WTC11 (cell line): ENCODE results near the gene FAM237A. TPM values are rescaled to one million over a fixed set of nuclear protein-coding genes. Genes with fewer than 3 reads are reported as not detected.

Experiments used
- ATAC-seq: fragments of 200-7000 bp; cut with Tn5 transposase; 2 replicates; pipeline ENCODE4 v1.10.0; 2021; ENCODE audit warnings: mild to moderate bottlenecking, moderate library complexity
- CTCF ChIA-PET: fragments of 300-600 bp; sonication (Branson Sonifier 250); formaldehyde crosslinking; loops from one replicate; lab custom pipeline; 2021; ENCODE audit warnings: antibody characterized with exemption; lab: Charles Lee
- POLR2A ChIA-PET: fragments of 350-600 bp; sonication (Branson Sonifier 250); formaldehyde crosslinking; loops from one replicate; lab custom pipeline; 2021; ENCODE audit warnings: antibody characterized with exemption; lab: Charles Lee
- DNase-seq: peaks from one replicate; pipeline ENCODE4 v3.0.0; 2021; ENCODE audit warnings: low spot score
- H3K27ac Mint-ChIP-seq: 2 replicates; pipeline ENCODE4 v1.8.0; 2021; ENCODE audit warnings: mixed read lengths
- H3K27me3 Mint-ChIP-seq: 2 replicates; pipeline ENCODE4 v1.8.0; 2021; ENCODE audit warnings: low read depth, mild to moderate bottlenecking, moderate library complexity, mixed read lengths
- H3K36me3 Mint-ChIP-seq: 2 replicates; pipeline ENCODE4 v1.8.0; 2021; ENCODE audit warnings: mixed read lengths
- H3K4me1 Mint-ChIP-seq: 2 replicates; pipeline ENCODE4 v1.8.0; 2022; ENCODE audit warnings: mixed read lengths
- H3K4me3 Mint-ChIP-seq: 2 replicates; pipeline ENCODE4 v1.8.0; 2021; ENCODE audit warnings: mild to moderate bottlenecking, moderate library complexity, mixed read lengths
- H3K9me3 Mint-ChIP-seq: 2 replicates; pipeline ENCODE4 v1.8.0; 2021; ENCODE audit warnings: mixed read lengths
- ARID4B ChIP-seq: sonication (generic); formaldehyde crosslinking; IDR thresholded peaks from 2 replicates; pipeline ENCODE4 v1.8.0; 2023; ENCODE audit warnings: missing genetic modification reagents, mild to moderate bottlenecking, borderline replicate concordance
- ATF1 ChIP-seq: sonication (generic); formaldehyde crosslinking; IDR thresholded peaks from 2 replicates; pipeline ENCODE4 v1.8.1; 2023; ENCODE audit warnings: mild to moderate bottlenecking, moderate library complexity, missing genetic modification reagents
- ESRRA ChIP-seq: sonication (generic); formaldehyde crosslinking; IDR thresholded peaks from 2 replicates; pipeline ENCODE4 v1.8.1; 2022; ENCODE audit warnings: mild to moderate bottlenecking, missing genetic modification reagents, borderline replicate concordance
- ETV6 ChIP-seq: sonication (generic); formaldehyde crosslinking; IDR thresholded peaks from 2 replicates; pipeline ENCODE4 v1.8.1; 2022; ENCODE audit warnings: mild to moderate bottlenecking, missing genetic modification reagents
- FOXK1 ChIP-seq: sonication (generic); formaldehyde crosslinking; IDR thresholded peaks from 2 replicates; pipeline ENCODE4 v1.8.0; 2022; ENCODE audit warnings: mild to moderate bottlenecking, moderate library complexity, missing genetic modification reagents
- GTF2I ChIP-seq: fragments of 250-450 bp; sonication (Bioruptor Pico); conservative IDR thresholded peaks from 2 replicates; pipeline ENCODE4 v1.4.0; 2021; ENCODE audit warnings: mild to moderate bottlenecking
- HMGXB4 ChIP-seq: sonication (generic); formaldehyde crosslinking; IDR thresholded peaks from 2 replicates; pipeline ENCODE4 v1.8.1; 2023; ENCODE audit warnings: mild to moderate bottlenecking, moderate library complexity, missing genetic modification reagents
- IRF2 ChIP-seq: sonication (generic); formaldehyde crosslinking; IDR thresholded peaks from 2 replicates; pipeline ENCODE4 v1.8.0; 2022; ENCODE audit warnings: low read depth, missing genetic modification reagents, borderline replicate concordance
- JAZF1 ChIP-seq: fragments of 250-450 bp; sonication (Bioruptor Pico); IDR thresholded peaks from 2 replicates; pipeline ENCODE4 v1.9.0; 2021; ENCODE audit warnings: moderate library complexity, mild to moderate bottlenecking, inconsistent platforms
- NFYB ChIP-seq: sonication (generic); formaldehyde crosslinking; conservative IDR thresholded peaks from 2 replicates; pipeline ENCODE4 v1.8.0; 2022; ENCODE audit warnings: low read depth, missing genetic modification reagents
- OVOL2 ChIP-seq: fragments of 250-450 bp; sonication (Bioruptor Pico); IDR thresholded peaks from 2 replicates; pipeline ENCODE4 v1.9.0; 2021; ENCODE audit warnings: mild to moderate bottlenecking, borderline replicate concordance
- SOX15 ChIP-seq: fragments of 250-450 bp; sonication (Bioruptor Pico); IDR thresholded peaks from 2 replicates; pipeline ENCODE4 v1.9.0; 2021; ENCODE audit warnings: mild to moderate bottlenecking
- TEAD1 ChIP-seq: sonication (generic); formaldehyde crosslinking; IDR thresholded peaks from 2 replicates; pipeline ENCODE4 v1.8.0; 2022; ENCODE audit warnings: mild to moderate bottlenecking, missing genetic modification reagents
- ZBTB21 ChIP-seq: sonication (generic); formaldehyde crosslinking; IDR thresholded peaks from 2 replicates; pipeline ENCODE4 v1.8.1; 2023; ENCODE audit warnings: mild to moderate bottlenecking, missing genetic modification reagents, borderline replicate concordance
- ZNF263 ChIP-seq: sonication (generic); formaldehyde crosslinking; IDR thresholded peaks from 2 replicates; pipeline ENCODE4 v1.8.1; 2022; ENCODE audit warnings: low read depth, mild to moderate bottlenecking, moderate library complexity, missing genetic modification reagents
- total RNA-seq: library from RNA; stranded (reverse); gene quantifications from 3 replicates; pipeline ENCODE4 v1.2.3, GENCODE V29; 2021
- TF ChIP-seq, protein P1 (sequence below): fragments of 250-450 bp; sonication (Bioruptor Pico); conservative IDR thresholded peaks from 2 replicates; pipeline ENCODE4 v1.9.0; 2021; ENCODE audit warnings: mild to moderate bottlenecking
- TF ChIP-seq, protein P2 (sequence below): sonication (generic); formaldehyde crosslinking; IDR thresholded peaks from 2 replicates; pipeline ENCODE4 v1.8.0; 2022; ENCODE audit warnings: mild to moderate bottlenecking, missing genetic modification reagents

Gene FAM237A
- total RNA-seq, 1 experiment from 2014 or later, result not detected

DNA sequence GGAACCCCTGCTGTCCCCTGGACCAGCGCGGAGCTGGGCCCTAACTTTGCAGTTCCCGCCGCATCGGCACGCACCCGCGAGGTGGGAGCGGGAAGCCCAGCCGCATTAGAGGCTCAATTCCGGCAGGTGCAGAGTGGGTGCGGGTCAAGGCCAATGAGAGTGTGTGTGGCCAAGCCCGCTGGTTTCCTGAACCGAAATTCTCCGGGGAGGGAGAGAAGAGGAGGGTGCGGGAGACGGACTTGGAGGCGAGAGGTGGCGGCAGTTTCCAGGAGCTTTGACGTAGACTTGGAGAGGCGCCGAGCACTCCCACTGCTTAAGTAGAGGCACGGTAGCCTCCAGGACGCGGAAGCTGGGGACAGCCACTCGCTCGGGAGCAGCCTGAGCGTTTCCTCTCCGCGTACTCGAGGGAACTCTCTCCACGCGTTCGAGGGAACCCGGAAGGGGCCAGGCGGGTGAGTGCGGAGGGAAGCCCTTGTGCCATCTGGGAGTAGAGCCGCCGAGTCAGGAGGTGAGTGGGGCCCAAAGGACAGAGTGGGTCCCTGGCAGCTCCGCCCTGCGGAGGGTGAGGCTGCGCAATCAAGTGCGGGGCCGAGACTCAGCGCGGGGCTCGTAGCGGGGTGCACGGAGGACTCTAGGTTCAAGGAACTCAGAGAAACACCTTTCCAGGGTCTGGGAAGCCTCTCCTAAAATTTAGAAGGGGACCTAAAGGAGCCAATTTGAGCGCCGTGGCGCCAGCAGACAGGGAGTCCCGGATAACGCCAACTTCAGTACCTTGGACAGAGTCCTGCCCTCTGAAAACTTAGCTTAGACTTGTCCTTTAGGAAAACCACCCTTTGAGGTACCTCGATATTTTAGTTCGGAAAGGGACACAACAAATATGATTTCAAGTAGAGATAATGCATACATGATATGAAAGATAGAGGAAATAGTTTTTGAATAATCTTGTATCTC, at the start of gene FAM237A (continued):
- TF ChIP-seq TEAD1 (CRISPR knock-in tag) (peak; percentile 74), IRF2 (CRISPR knock-in tag) (no peak), FOXK1 (CRISPR knock-in tag) (no peak), OVOL2 (no peak), ZBTB21 (no peak), SOX15 (CRISPR knock-in tag) (no peak), GTF2I (no peak), NFYB (no peak; the same call in 1 of the 2 replicates), ARID4B (CRISPR knock-in tag) (no peak; the same call in none of the 2 replicates), ATF1 (no peak), ETV6 (CRISPR knock-in tag) (peak; percentile 44; the same call in 1 of the 2 replicates)
- TF ChIP-seq, protein P1, sequence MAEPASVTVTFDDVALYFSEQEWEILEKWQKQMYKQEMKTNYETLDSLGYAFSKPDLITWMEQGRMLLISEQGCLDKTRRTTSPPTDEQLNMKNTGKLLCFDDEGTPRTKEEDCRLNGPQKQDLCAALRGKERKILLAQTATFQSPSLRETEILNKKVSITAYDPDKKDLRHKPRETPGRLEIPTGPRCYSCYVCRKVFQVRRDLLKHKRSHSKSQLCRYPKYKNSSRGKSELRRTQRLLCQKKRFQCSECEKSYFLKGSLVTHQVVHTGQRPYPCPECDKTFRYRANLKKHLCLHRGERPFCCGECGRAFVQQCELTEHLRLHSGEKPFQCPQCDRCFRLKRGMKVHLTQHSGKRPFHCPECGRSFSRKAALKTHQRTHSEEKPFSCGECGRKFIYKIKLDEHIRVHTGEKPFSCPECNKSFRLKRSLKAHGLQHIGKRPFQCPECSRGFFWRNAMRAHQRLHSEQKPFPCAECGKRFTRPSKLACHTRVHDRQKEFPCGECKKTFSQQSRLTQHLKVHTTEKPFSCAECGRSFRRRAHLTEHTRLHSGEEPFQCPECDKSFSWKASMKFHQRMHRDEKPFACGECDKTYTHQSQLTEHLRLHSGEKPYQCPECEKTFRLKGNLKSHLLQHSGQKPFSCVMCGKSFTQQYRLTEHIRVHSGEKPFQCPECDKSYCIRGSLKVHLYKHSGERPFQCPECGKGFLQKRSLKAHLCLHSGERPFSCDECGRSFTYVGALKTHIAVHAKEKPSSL (CRISPR knock-in tag), result no peak
- TF ChIP-seq, protein P2, sequence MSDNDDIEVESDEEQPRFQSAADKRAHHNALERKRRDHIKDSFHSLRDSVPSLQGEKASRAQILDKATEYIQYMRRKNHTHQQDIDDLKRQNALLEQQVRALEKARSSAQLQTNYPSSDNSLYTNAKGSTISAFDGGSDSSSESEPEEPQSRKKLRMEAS (CRISPR knock-in tag), result peak; percentile 55; the same call in 1 of the 2 replicates

- ChIA-PET CTCF (no interaction called here), POLR2A (no interaction called here)
Observed at GRCh38 chr2:206597717-206598218, 44.5 kb upstream of the FAM237A start.

More at GRCh38 chr2:206597717-206598218, 44.5 kb upstream of the FAM237A start:
- TF ChIP-seq JAZF1 (CRISPR knock-in tag) (no peak), HMGXB4 (CRISPR knock-in tag) (no peak), SOX15 (CRISPR knock-in tag) (no peak), TEAD1 (CRISPR knock-in tag) (no peak), FOXK1 (CRISPR knock-in tag) (no peak), ZNF263 (CRISPR knock-in tag) (no peak), ESRRA (CRISPR knock-in tag) (no peak)
- TF ChIP-seq, protein P1 (CRISPR knock-in tag), result no peak
- no peak overlapping the region for H3K27ac Mint-ChIP-seq
- no peaks in the 10 kb centered on the region; the same call in 1 of the 2 replicates for H3K36me3 Mint-ChIP-seq
- peaks cover 3% of the 10 kb centered on the region; the same call in 1 of the 2 replicates for H3K4me1 Mint-ChIP-seq
- no peak for DNase-seq
- no peak for ATAC-seq
- H3K4me3 Mint-ChIP-seq, result no peak overlapping the region
- H3K27me3 Mint-ChIP-seq, result no peaks in the 10 kb centered on the region
- H3K9me3 Mint-ChIP-seq, result no peaks in the 10 kb centered on the region
